ENCODE data around the gene FSIP2. TPM values are rescaled to one million over a fixed set of nuclear protein-coding genes. Genes with fewer than 3 reads are reported as not detected.

FSIP2 gene
- under 0.01 TPM in 2 replicates for total RNA-seq

GRCh38 chr2:185738679-185739472 lies at the start of gene FSIP2:
FSIP2 (plus strand) TSS chr2:185738804; CDS start chr2:185738895, 91 bp downstream.
- DNase-seq (ENCODE audit: low read depth in 2 of 2), result peak; percentile 4 to 71

GRCh38 chr2:185689906-185690539 lies 48.6 kb upstream of the FSIP2 start:
- DNase-seq (ENCODE audit: low read depth in 2 of 2), result no peak

GRCh38 chr2:185695711-185696235 lies 42.8 kb upstream of the FSIP2 start:
- no peak for DNase-seq (ENCODE audit: low read depth in 2 of 2)

- DNase-seq (ENCODE audit: low read depth in 2 of 2), result no peak
Observed at GRCh38 chr2:185700883-185701282, 37.7 kb upstream of the FSIP2 start.

- DNase-seq (ENCODE audit: low read depth in 2 of 2), result no peak
Observed at GRCh38 chr2:185734658-185735057, 3.9 kb upstream of the FSIP2 start.

GRCh38 chr2:185736210-185736609 lies 2.4 kb upstream of the FSIP2 start:
- DNase-seq (ENCODE audit: low read depth in 2 of 2), result no peak

GRCh38 chr2:185745864-185746859 lies 7.6 kb downstream of the FSIP2 start:
- DNase-seq (ENCODE audit: low read depth in 2 of 2), result no peak

DNA sequence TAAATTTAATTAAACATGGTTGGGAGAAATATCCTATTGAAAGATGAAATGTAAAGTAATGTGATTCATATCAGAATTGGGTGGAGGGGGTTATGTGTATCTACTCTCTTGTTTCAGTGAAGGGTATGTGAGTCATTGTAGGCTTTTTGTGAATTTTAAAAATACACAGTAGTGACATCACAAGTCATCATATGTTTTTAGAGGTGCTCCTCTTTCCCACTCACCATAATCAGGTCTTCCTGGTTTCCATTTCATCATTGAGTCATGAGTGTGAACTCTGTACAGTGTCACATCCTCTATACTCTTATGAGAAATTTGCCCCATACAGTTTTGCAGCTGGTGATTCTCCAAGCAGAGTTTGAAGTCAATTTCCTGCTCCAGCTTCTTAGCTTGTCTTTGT lies 18.8 kb downstream of the FSIP2 start:
- DNase-seq (ENCODE audit: low read depth in 2 of 2), result no peak

DNA sequence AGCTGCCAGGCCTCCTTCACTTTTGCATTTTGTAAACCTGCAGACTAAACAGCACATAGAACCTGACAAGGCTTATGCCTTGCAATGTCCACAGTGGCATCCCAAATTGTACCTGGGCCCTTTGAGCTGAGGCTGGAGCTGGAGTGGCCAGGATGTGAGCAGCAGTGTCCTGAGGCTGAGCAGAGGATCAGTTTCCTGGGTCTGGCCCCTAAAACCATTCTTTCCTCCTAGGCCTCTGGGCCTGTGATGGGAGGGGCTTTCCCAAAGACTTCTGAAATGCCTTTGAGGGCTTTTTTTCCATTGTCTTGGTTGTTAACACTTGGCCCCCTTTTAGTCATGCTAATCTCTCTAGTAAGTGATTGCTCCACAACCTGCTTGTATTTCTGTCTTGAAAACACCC lies 32.8 kb downstream of the FSIP2 start:
- DNase-seq (ENCODE audit: low read depth in 2 of 2), result no peak

GRCh38 chr2:185780890-185781289 lies 42.3 kb downstream of the FSIP2 start:
- no peak for DNase-seq (ENCODE audit: low read depth in 2 of 2)

- no peak for DNase-seq (ENCODE audit: low read depth in 2 of 2)
Observed at GRCh38 chr2:185782223-185782769, 43.7 kb downstream of the FSIP2 start.

DNA sequence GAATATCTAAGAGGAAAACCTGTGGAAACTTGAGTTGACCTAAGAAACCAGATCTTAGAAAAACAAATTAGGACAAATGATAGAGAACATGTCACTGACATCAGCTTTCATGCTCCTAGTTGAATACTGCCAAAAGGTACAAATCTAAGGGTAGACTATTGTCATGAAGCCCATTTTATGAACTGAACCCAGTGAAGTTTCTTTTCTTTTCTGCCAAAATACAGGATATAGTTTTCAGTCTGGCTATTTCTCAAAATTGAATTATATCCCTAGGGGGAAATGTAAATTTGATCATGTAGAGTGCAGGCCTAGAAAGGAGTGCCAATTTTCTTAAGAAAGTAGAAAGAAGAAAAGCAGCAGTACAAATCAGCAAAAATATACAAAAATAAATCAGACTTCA lies 46.6 kb downstream of the FSIP2 start:
- no peak for DNase-seq (ENCODE audit: low read depth in 2 of 2)

- no peak for DNase-seq (ENCODE audit: low read depth in 2 of 2)
Observed at GRCh38 chr2:185785851-185786473, 47.4 kb downstream of the FSIP2 start.

GRCh38 chr2:185787227-185788145 lies 48.9 kb downstream of the FSIP2 start:
- DNase-seq (ENCODE audit: low read depth in 2 of 2), result no peak

DNA sequence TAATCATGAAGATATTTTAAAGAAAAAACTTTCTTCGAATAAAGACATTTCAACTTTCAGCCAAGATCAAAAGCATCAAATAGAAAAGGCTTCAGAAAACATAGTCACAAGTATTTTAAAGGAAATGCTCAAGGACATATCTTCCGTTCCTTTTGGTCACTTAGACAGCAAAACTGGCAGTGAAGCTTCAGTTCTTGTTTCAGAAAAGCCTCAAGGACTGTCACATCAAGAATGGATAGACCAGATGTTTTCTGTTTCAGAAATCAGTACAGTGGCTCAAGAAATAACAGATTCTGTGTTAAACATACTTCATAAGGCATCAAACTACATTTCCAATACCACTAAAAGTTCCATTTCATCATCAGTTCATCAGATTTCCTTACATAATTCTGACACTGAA lies 51.8 kb downstream of the FSIP2 start:
- no peak for DNase-seq (ENCODE audit: low read depth in 2 of 2)

DNA sequence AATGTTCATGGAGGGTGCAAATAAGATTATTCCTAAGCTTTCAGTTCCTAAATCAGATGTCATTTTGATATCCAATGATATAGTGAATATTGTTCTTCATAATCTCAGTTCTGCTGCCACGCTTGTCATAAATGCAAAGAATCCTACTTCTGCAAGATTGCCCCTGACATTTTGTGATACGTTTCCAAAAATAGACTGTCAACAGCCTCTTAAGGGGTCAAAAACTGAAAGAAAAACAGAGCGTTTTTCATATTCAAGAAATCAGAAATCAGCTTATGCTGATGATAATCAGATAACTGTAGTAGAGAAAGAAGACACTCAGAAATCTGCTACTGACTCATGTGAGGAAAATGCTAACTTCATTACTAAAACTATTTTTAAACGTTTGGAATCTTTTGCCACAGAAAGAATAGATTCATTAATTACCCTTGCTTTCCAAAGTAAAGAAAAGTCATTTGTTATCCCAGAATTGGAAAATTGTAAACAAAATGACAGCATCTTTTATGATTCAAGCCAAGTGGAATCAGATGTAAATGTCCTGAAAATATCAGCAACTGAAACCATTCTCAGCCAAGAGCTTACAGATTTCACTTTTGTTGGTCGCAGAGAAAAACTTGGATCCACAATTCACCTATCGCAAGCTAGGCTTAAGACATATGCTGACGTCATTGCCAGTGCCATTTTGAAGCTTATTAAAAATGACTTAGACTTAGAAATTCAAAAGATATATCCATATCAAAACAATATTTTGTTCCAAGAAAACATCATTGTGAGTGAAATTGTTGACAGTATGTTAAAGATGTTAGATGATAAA lies 55.1 kb downstream of the FSIP2 start:
- DNase-seq (ENCODE audit: low read depth in 2 of 2), result no peak

GRCh38 chr2:185796758-185797157 lies 58.2 kb downstream of the FSIP2 start:
- no peak for DNase-seq (ENCODE audit: low read depth in 2 of 2)

- no peak for DNase-seq (ENCODE audit: low read depth in 2 of 2)
Observed at GRCh38 chr2:185802926-185803325, 64.3 kb downstream of the FSIP2 start.

GRCh38 chr2:185806783-185807182 lies 68.2 kb downstream of the FSIP2 start:
- DNase-seq (ENCODE audit: low read depth in 2 of 2), result no peak
